Mucosa of rectum (tissue), 2 donors: ENCODE results near the gene KIAA2012.

ENCODE experiments used
- H3K27ac ChIP-seq, 2 donors: one replicate each; pipeline ENCODE4 v1.7.0; 2013; ENCODE audit warnings: inconsistent platforms in 2 of 2, low read depth in 2 of 2, low read length in 2 of 2
- H3K27me3 ChIP-seq, 2 donors: one replicate each; pipeline ENCODE4 v1.7.0; 2013; ENCODE audit warnings: low read length in 2 of 2; ENCODE audit not compliant: control insufficient read depth in 2 of 2, insufficient read depth in 2 of 2
- H3K36me3 ChIP-seq, 2 donors: one replicate each; pipeline ENCODE4 v1.7.0; 2013; ENCODE audit warnings: low read length in 2 of 2; ENCODE audit not compliant: control insufficient read depth in 2 of 2, insufficient read depth in 2 of 2
- H3K4me1 ChIP-seq, 2 donors: one replicate each; pipeline ENCODE4 v1.7.0; 2013; ENCODE audit warnings: low read length in 2 of 2, mild to moderate bottlenecking in 1 of 2; ENCODE audit not compliant: control insufficient read depth in 2 of 2, insufficient read depth in 2 of 2
- H3K4me3 ChIP-seq, 2 donors: one replicate each; pipeline ENCODE4 v1.7.0; 2013; ENCODE audit warnings: low read length in 2 of 2
- H3K9ac ChIP-seq, 2 donors: one replicate each; pipeline ENCODE4 v1.7.0; 2013; ENCODE audit warnings: low read length in 2 of 2, low read depth in 1 of 2, mild to moderate bottlenecking in 1 of 2
- H3K9me3 ChIP-seq, 2 donors: one replicate each; pipeline ENCODE4 v1.7.0; 2013; ENCODE audit warnings: low read length in 2 of 2; ENCODE audit not compliant: control insufficient read depth in 2 of 2
- donor health status: healthy.
- donor health status: Normal muscosa, but diverticular disease.

Gene KIAA2012

DNA sequence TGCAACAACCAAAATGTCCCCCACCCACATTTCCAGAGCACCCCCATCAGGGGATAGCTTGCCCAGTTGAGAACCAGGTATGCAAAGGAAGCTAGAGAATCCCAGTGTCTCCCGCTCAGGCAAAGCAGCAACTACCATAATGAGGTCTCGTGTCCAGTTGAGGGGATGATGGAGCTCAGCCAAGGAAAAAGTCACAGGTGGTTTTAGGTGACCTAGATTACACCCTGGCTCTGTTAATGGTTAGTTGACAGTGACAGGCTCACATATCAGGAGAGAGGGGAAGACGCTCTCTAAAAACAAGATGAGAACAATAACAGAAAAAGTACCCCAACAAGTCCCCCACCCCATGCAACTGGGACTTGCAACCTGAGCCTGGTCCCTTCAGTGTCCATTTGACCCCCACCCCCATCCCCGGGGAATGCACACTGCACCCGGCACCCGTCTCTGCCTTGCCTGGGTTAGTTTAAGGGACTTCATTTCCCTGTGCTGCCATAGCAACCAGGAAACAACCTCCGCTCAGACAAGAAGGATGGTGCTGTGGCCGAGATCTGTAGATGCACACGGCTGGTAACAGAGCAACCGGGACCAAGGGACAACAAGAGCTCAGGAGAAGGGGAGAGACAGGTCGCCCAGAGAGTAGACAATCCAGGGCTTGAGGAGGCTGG, at the start of gene KIAA2012:
KIAA2012 (plus strand) TSS at position 519 of the 665 bp plus-strand sequence. CDS start 373 bp downstream, outside the sequence.
- Histone ChIP-seq H3K36me3 (no peaks in the 10 kb centered on the region), H3K9me3 (no peaks in the 10 kb centered on the region), H3K27ac (no peak within 1 kb of the TSS), H3K4me1 (peaks cover 12 to 17% of the 10 kb centered on the region in 2 donors), H3K9ac (no peak within 1 kb of the TSS), H3K4me3 (no peak within 1 kb of the TSS), H3K27me3 (no peaks in the 10 kb centered on the region)

DNA sequence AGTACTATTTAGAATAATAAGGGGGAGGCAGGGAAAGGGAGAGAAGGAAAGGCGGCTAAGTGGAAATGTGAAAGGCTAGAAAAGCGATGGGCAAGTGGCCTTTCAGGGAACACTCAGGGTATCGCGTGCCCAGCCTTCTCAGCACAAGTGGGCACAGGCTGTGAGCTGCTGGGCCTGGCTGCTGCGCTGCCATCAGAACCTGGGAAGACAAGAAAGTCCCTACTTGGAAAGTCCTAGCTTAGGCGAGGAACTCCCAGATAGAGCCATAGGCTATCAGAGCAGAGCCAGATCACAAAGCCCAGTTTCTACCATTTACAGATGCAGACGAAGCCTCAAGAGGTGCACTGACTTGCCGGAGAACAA, 49.2 kb upstream of the KIAA2012 start:
- Histone ChIP-seq H3K9ac (no peak overlapping the region), H3K36me3 (no peaks in the 10 kb centered on the region), H3K4me1 (no peaks in the 10 kb centered on the region), H3K4me3 (no peak overlapping the region), H3K27ac (no peak overlapping the region), H3K9me3 (no peaks in the 10 kb centered on the region), H3K27me3 (no peaks in the 10 kb centered on the region)

DNA sequence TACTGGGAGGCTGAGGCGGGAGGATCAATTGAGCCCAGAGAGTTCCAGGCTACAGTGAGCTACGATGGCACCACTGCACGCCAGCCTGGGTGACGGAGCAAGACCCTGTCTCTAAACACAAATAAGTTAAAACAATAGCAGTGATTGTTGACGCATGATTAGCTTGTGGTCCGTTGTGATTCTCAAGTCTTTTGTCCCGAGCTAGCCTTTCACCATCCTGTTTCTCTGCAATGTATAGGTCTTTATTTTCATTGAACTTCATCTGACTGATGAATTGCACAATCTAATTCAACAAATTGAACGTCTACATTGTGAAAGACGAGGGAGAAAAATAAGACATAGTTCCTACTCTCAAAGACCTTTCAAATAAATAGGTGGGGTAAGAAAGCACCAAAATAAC, 48.2 kb upstream of the KIAA2012 start:
- H3K9ac ChIP-seq, result no peak overlapping the region
- H3K9me3 ChIP-seq, result no peaks in the 10 kb centered on the region
- H3K4me1 ChIP-seq, result no peaks in the 10 kb centered on the region
- H3K27ac ChIP-seq, result no peak overlapping the region
- peaks cover 0 to 3% of the 10 kb centered on the region in 2 donors for H3K27me3 ChIP-seq
- no peak overlapping the region for H3K4me3 ChIP-seq
- no peaks in the 10 kb centered on the region for H3K36me3 ChIP-seq

DNA sequence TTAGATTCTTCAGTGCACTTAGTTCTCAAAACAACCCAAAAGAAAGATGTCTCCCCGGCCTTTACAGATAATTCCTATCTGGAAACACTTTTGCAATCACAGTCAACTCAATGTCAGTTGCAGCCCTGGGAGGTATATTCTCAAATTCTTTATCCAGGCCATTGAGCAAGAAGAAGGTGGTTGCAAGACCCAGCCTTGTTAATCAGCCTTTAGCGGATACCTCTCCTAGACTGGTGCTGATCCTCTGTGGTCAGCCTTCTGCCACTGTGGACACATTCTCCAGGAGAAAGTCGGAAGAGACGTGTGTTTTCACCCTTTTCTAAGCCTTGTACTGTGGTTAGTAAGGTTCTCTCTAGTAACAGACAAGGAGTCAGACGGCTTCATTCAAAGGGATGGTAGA, 47.2 kb upstream of the KIAA2012 start:
- Histone ChIP-seq H3K36me3 (no peaks in the 10 kb centered on the region), H3K27me3 (peaks cover 0 to 3% of the 10 kb centered on the region in 2 donors), H3K4me1 (no peaks in the 10 kb centered on the region), H3K27ac (no peak overlapping the region), H3K9me3 (no peaks in the 10 kb centered on the region), H3K4me3 (no peak overlapping the region), H3K9ac (no peak overlapping the region)

DNA sequence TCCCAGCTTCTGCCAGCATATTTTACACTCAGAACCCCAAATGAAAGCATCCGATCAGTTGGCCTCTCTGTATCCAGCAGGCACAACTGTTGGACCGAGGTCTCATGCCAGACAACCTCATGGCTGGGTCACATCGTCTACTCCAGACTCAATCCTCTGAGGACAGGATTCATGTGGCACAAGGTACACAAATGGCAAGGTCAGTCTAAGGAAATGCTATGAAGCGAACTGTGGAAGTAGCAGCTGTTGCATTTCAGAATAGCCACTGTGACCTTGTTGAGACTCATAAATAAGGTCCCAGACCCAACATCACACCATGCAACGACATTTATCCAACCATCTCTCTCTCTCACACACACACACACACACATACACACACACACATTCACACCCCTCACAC, 46.5 kb upstream of the KIAA2012 start:
- H3K9ac ChIP-seq, result no peak overlapping the region
- H3K27ac ChIP-seq, result no peak overlapping the region
- H3K4me1 ChIP-seq, result no peaks in the 10 kb centered on the region

DNA sequence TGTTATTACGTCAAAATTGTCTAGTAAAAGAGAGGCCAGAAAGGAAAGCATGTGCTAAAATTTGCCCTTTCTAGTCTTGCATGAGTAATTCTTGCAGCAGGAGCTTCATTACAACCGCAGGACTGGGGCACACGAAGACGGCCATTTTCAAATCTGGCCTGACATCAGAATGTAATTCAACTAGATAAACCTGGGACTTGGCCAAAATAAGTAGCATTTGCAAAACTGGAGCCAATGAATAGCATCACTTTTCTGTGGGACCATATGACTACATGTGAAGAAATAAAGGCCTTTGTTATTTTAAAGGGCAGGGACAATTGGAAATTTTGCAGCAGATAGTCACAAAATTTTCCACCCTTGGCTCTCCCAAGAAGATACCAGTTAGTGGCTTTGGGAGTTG, 42.4 kb upstream of the KIAA2012 start:
- peaks cover 15 to 16% of the 10 kb centered on the region in 2 donors for H3K4me1 ChIP-seq
- H3K4me3 ChIP-seq, result no peak overlapping the region
- H3K27me3 ChIP-seq, result peaks cover 5 to 11% of the 10 kb centered on the region in 2 donors
- H3K9me3 ChIP-seq, result no peaks in the 10 kb centered on the region
- no peaks in the 10 kb centered on the region for H3K36me3 ChIP-seq
- H3K9ac ChIP-seq, result no peak overlapping the region
- H3K27ac ChIP-seq, result no peak overlapping the region

More for the DNA sequence above, 46.5 kb upstream of the KIAA2012 start:
- peaks cover 0 to 3% of the 10 kb centered on the region in 2 donors for H3K27me3 ChIP-seq
- no peaks in the 10 kb centered on the region for H3K36me3 ChIP-seq
- no peak overlapping the region for H3K4me3 ChIP-seq
- H3K9me3 ChIP-seq, result no peaks in the 10 kb centered on the region

DNA sequence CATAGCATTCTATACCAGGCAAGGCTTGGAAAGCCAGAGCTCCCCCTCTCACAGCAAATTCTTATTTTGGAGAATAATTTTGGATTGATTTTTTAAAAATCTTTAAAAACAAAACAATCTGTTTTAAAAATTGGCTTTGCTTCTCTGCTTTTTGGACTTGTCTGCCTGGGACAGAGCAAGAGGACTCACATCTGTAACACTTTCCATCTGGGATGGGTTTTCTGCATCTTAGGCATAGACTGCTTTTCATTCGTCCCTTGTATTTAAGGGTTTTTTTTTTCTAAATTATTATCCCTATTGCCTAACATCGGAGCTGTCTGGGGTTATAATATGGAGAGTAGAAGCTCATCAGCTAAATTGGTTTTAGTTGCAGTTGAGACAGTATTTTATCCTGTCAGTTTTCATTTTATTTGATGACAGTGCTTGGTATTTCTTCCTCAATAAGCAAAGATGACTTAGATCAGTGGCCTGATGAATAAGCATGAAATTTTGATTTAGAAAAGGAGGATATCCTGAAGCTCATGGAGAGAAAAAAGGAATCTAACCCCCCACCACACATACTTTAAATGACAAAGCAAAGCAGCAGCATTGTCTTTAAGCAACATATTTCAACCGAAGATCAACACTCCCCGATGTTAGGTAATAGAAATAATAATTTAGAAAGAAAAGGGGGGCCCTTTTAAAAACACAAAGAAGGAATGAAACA, 41.7 kb upstream of the KIAA2012 start:
- no peak overlapping the region for H3K27ac ChIP-seq
- H3K4me3 ChIP-seq, result no peak overlapping the region
- peaks cover 5 to 14% of the 10 kb centered on the region in 2 donors for H3K27me3 ChIP-seq
- no peak overlapping the region for H3K9ac ChIP-seq
- H3K36me3 ChIP-seq, result no peaks in the 10 kb centered on the region
- H3K9me3 ChIP-seq, result no peaks in the 10 kb centered on the region
- H3K4me1 ChIP-seq, result peaks cover 17 to 18% of the 10 kb centered on the region in 2 donors

DNA sequence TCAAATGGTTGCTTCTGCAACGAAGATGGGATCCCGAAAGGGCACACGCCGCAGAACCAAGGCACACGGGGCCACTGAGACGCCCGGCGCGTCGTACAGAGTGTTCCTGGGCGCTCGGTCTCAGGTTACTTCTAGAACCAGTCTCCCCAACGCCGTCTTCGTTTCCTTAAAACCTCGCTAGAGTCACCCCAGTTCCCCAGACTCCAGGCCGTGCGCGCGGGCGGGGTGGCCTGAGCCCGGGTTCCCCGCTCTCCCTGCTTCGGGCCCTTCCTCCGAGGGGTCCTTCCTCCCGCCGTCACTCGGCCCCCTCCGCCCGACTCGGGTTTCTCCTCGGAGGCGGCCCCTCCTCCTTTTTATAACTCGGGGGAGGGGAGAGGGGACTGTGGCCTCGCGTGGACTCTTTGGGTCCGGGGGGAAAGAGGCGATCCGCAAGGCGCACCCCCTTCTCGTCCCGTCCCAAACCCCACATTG, 40.2 kb upstream of the KIAA2012 start:
- no peaks in the 10 kb centered on the region for H3K9me3 ChIP-seq
- H3K27ac ChIP-seq, result peak overlapping the region; percentile 87 to 90
- H3K9ac ChIP-seq, result peak overlapping the region; percentile 72 to 83
- H3K4me1 ChIP-seq, result peaks cover 17 to 18% of the 10 kb centered on the region in 2 donors
- peak overlapping the region; percentile 83 to 86 for H3K4me3 ChIP-seq
- peaks cover 5 to 14% of the 10 kb centered on the region in 2 donors for H3K27me3 ChIP-seq
- no peaks in the 10 kb centered on the region for H3K36me3 ChIP-seq

DNA sequence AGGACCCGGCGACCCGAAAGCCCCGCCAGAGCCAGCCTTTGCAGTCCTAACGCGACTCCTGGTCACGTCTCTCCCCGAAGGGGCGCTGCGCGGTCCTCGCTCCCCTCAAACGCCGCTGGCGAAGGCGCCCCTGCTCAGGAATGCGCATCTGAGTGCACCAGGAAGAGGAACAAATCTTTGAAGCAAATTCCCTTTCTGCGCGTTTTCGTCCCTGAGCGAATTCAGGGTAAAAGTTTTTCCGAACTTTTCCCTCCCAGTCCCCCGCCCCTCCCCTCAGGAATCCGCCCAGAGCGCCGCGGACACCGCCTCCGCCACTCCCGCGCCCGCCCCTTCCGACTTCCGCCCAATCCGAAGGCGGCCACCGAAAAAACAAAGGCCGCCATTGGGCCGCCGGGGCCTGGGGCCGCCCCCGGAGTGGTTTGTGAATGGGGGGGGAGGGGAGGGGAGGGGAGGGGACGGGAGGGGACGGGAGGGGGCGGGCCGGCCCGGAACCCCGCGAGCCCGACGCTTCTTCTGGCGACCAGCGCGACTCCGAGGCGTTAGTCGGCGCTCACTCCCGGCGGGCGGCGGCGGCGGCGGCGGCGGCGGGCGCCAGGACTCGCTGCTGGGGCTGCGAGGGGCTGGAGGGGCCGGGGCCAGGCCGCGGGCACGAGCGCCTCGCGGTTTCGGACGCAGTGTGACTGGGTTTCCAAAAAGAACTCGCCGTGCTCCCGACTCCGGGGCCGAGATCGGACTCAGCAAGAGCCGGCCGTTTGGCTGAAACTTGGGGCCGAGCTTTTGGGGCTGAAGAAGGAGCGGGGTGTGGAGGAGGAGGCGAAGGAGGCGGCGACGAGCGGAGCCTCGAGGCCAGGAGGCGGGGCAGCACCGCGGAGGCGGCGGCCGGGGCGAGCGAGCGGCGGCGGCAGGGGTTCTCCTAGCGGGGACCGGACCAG, 39.5 kb upstream of the KIAA2012 start, which contains the start of gene FZD7:
FZD7 (plus strand) TSS at position 539 of the 932 bp plus-strand sequence. CDS start 793 bp downstream, outside the sequence.
- H3K4me3 ChIP-seq, result peak within 1 kb of the TSS; percentile 83 to 86
- no peaks in the 10 kb centered on the region for H3K36me3 ChIP-seq
- peak within 1 kb of the TSS; percentile 72 to 83 for H3K9ac ChIP-seq
- H3K4me1 ChIP-seq, result peaks cover 18 to 19% of the 10 kb centered on the region in 2 donors
- H3K9me3 ChIP-seq, result no peaks in the 10 kb centered on the region
- H3K27me3 ChIP-seq, result peaks cover 5 to 14% of the 10 kb centered on the region in 2 donors
- H3K27ac ChIP-seq, result peak within 1 kb of the TSS; percentile 87 to 90
